Subcutaneous abdominal adipose tissue (tissue), 5 donors: Measurements from ENCODE around the gene CTXN1.
"Not testable (repeated sequence)": the region's sequence is repeated elsewhere in the genome, so short reads cannot be mapped to it uniquely, and the experiment has no call there.

Experiments used
- H3K27ac ChIP-seq: one replicate; pipeline ENCODE4 v1.7.0; 2013; ENCODE audit warnings: low read depth, mild to moderate bottlenecking, inconsistent platforms, low read length, moderate library complexity
- H3K27me3 ChIP-seq, 5 donors: one replicate each; pipeline ENCODE4 v1.7.0; 2013; ENCODE audit warnings: low read length in 5 of 5, inconsistent platforms in 1 of 5; ENCODE audit not compliant: control insufficient read depth in 5 of 5, insufficient read depth in 4 of 5
- H3K36me3 ChIP-seq, 5 donors: one replicate each; pipeline ENCODE4 v1.7.0; 2013; ENCODE audit warnings: low read length in 5 of 5; ENCODE audit not compliant: control insufficient read depth in 5 of 5, insufficient read depth in 5 of 5
- H3K4me1 ChIP-seq, 5 donors: one replicate each; pipeline ENCODE4 v1.7.0; 2013; ENCODE audit warnings: low read length in 5 of 5, mild to moderate bottlenecking in 3 of 5, moderate library complexity in 1 of 5; ENCODE audit not compliant: control insufficient read depth in 5 of 5, insufficient read depth in 5 of 5
- H3K4me3 ChIP-seq, 5 donors: one replicate each; pipeline ENCODE4 v1.7.0; 2013; ENCODE audit warnings: low read length in 5 of 5, low read depth in 1 of 5
- H3K9ac ChIP-seq, 5 donors: one replicate each; pipeline ENCODE4 v1.7.0; 2013; ENCODE audit warnings: low read length in 5 of 5, mild to moderate bottlenecking in 4 of 5, moderate library complexity in 3 of 5
- H3K9me3 ChIP-seq, 5 donors: one replicate each; pipeline ENCODE4 v1.7.0; 2013; ENCODE audit warnings: low read length in 5 of 5; ENCODE audit not compliant: control insufficient read depth in 5 of 5
- donor health status: healthy.
- donor health status: healthy.
- donor health status: healthy.
- donor health status: healthy.
- donor health status: healthy.

Gene CTXN1

GRCh38 chr19:7933411-7933810, 7.5 kb upstream of the CTXN1 start:
- no peak overlapping the region for H3K4me3 ChIP-seq
- peaks cover 0 to 79% (median 74%) of the 10 kb centered on the region in 5 donors for H3K36me3 ChIP-seq
- peaks cover 2 to 12% (median 9%) of the 10 kb centered on the region in 5 donors for H3K4me1 ChIP-seq
- no peak overlapping the region for H3K27ac ChIP-seq
- H3K27me3 ChIP-seq: no peaks in the 10 kb centered on the region
- no peaks in the 10 kb centered on the region for H3K9me3 ChIP-seq
- H3K9ac ChIP-seq: no peak overlapping the region

- Histone ChIP-seq H3K9me3 (no peaks in the 10 kb centered on the region), H3K4me1 (peaks cover 2 to 15% (median 14%) of the 10 kb centered on the region in 5 donors), H3K9ac (no peak overlapping the region), H3K27ac (no peak overlapping the region), H3K36me3 (peaks cover 0 to 75% (median 72%) of the 10 kb centered on the region in 5 donors), H3K4me3 (no peak overlapping the region), H3K27me3 (no peaks in the 10 kb centered on the region)
These were observed 7.0 kb upstream of the CTXN1 start for GRCh38 chr19:7932930-7933300.

GRCh38 chr19:7932276-7932929, 6.5 kb upstream of the CTXN1 start:
- peaks cover 2 to 20% (median 15%) of the 10 kb centered on the region in 5 donors for H3K4me1 ChIP-seq
- H3K36me3 ChIP-seq: peaks cover 0 to 70% (median 67%) of the 10 kb centered on the region in 5 donors
- no peak overlapping the region for H3K27ac ChIP-seq
- H3K27me3 ChIP-seq: no peaks in the 10 kb centered on the region
- H3K9me3 ChIP-seq: no peaks in the 10 kb centered on the region
- H3K4me3 ChIP-seq: no peak overlapping the region
- H3K9ac ChIP-seq: no peak overlapping the region

- H3K27ac ChIP-seq: no peak overlapping the region
- no peaks in the 10 kb centered on the region for H3K27me3 ChIP-seq
- peaks cover 2 to 30% (median 19%) of the 10 kb centered on the region in 5 donors for H3K4me1 ChIP-seq
- H3K4me3 ChIP-seq: no peak overlapping the region
- no peak overlapping the region for H3K9ac ChIP-seq
- peaks cover 0 to 65% (median 62%) of the 10 kb centered on the region in 5 donors for H3K36me3 ChIP-seq
- H3K9me3 ChIP-seq: no peaks in the 10 kb centered on the region
These were observed 5.5 kb upstream of the CTXN1 start for GRCh38 chr19:7931221-7932061.

- H3K4me1 ChIP-seq: peaks cover 2 to 34% (median 23%) of the 10 kb centered on the region in 5 donors
These were observed 4.8 kb upstream of the CTXN1 start for GRCh38 chr19:7930765-7931164.

GRCh38 chr19:7930030-7930429, 4.1 kb upstream of the CTXN1 start:
- peaks cover 0 to 51% (median 48%) of the 10 kb centered on the region in 5 donors for H3K36me3 ChIP-seq
- H3K27me3 ChIP-seq, H3K9ac ChIP-seq, H3K9me3 ChIP-seq, H3K27ac ChIP-seq, H3K4me3 ChIP-seq: not testable (repeated sequence)
- peaks cover 2 to 41% (median 26%) of the 10 kb centered on the region in 5 donors for H3K4me1 ChIP-seq

More at GRCh38 chr19:7930765-7931164, 4.8 kb upstream of the CTXN1 start:
- H3K4me3 ChIP-seq: no peak overlapping the region
- H3K27ac ChIP-seq: no peak overlapping the region
- no peak overlapping the region for H3K9ac ChIP-seq
- H3K36me3 ChIP-seq: peaks cover 0 to 59% (median 55%) of the 10 kb centered on the region in 5 donors
- H3K27me3 ChIP-seq: no peaks in the 10 kb centered on the region
- no peaks in the 10 kb centered on the region for H3K9me3 ChIP-seq

- Histone ChIP-seq H3K4me3 (no peak overlapping the region), H3K9ac (peak overlapping the region in 2 of 5 donors; percentile 51 to 60), H3K36me3 (peaks cover 0 to 41% (median 41%) of the 10 kb centered on the region in 5 donors), H3K27ac (peak overlapping the region; percentile 50), H3K4me1 (peaks cover 2 to 45% (median 30%) of the 10 kb centered on the region in 5 donors), H3K9me3 (no peaks in the 10 kb centered on the region), H3K27me3 (no peaks in the 10 kb centered on the region)
These were observed 3.1 kb upstream of the CTXN1 start for GRCh38 chr19:7928741-7929701.

- Histone ChIP-seq H3K27ac (peak overlapping the region; percentile 42), H3K9me3 (no peaks in the 10 kb centered on the region), H3K4me3 (no peak overlapping the region), H3K9ac (peak overlapping the region in 1 of 5 donors; percentile 47), H3K4me1 (peaks cover 2 to 45% (median 30%) of the 10 kb centered on the region in 5 donors), H3K36me3 (peaks cover 0 to 34% (median 34%) of the 10 kb centered on the region in 5 donors), H3K27me3 (no peaks in the 10 kb centered on the region)
These were observed 2.4 kb upstream of the CTXN1 start for GRCh38 chr19:7928334-7928706.

GRCh38 chr19:7927605-7928333, 1.8 kb upstream of the CTXN1 start:
- Histone ChIP-seq H3K9ac (no peak overlapping the region), H3K9me3 (no peaks in the 10 kb centered on the region), H3K27me3 (no peaks in the 10 kb centered on the region), H3K4me3 (no peak overlapping the region), H3K36me3 (peaks cover 0 to 34% (median 31%) of the 10 kb centered on the region in 5 donors), H3K4me1 (peaks cover 2 to 45% (median 30%) of the 10 kb centered on the region in 5 donors), H3K27ac (peak overlapping the region; percentile 42)
